Stimulated activated CD4-positive, alpha-beta T cell treated with anti-CD3 and anti-CD28 coated beads, Interleukin-15, amount 100 ng/mL, for 24 hours (primary cell): ENCODE results near the gene RTN4RL1.

Source experiments
- DNase-seq: peaks from one replicate; pipeline ENCODE4 v3.0.0-alpha.2; 2020

Gene RTN4RL1

DNA sequence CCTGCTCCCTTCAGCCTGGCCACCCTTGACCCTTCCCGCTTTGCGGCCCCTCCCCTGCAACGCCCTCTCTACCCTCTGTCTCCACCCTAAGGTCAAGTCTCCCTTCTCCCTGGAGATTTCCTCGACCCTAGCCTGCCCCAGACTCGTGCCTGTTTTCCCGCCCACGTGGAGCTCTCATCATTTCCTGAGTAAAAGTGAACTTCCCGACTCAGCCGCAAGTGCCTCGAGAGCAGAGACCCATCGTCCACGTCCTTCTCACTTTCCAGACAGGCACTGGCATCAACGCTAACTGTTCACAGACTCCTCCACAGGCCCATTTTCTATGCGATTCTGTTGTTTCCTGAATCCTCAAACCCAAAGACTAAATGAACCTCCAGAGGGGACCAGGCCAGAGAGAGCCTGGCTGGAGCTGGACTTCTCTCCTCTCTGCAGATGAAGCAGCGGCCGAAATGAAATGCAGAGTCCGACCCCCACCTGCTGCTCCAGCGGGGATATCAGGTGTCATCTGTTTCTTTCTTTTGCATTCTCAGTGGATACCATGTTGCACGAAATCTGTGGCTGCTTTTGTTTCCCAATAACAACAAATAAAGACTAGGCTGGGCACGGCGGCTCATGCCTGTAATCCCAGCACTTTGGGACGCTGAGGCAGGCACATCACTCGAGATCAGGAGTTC, 52.5 kb downstream of the RTN4RL1 start:
- peak; percentile 49 for DNase-seq

DNA sequence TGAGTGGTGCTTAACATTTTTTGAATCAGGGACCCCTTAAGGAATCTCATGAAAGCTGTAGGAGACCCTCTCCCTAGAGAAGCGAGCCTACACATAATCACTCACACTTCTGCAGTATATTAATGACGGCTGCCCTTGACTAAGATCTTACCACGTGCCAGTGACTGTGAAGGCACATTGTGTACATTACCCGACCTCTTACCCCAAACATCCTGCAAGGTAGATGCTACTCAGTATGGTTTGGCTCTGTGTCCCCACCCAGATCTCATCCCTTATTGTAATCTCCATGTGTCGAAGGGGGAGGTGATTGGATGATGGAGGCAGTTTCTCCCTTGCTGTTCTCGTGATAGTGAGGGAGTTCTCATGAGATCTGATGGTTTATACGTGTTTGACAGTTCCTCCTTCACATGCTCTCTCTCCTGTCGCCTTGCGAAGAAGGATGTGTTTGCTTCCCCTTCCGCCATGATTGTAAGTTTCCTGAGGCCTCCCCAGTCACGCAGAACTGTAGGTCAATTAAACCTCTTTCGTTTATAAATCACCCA, 54.2 kb downstream of the RTN4RL1 start:
- no peak for DNase-seq

GRCh38 chr17:1969712-1970111, 55.4 kb downstream of the RTN4RL1 start:
- no peak for DNase-seq

DNA sequence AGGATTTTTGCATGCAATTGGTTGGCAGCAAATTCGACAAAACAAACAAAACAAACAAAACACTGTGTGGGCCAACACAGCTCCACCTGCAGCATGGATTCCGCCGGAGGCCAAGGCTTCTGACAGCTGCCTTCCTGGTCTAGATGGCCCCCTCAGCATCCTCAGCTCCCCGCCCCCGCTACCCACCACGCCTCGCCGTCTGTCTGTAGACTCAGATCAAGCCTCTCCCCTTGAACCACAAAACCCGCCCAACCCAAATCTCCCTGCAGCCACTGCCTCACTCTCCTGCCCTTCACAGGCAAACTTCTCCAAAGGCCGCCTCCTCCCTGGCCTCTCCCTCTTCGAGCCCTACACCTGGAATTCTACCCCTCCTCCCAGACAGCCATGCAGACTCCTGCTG, 57.9 kb downstream of the RTN4RL1 start:
- DNase-seq, result peak; percentile 14

DNA sequence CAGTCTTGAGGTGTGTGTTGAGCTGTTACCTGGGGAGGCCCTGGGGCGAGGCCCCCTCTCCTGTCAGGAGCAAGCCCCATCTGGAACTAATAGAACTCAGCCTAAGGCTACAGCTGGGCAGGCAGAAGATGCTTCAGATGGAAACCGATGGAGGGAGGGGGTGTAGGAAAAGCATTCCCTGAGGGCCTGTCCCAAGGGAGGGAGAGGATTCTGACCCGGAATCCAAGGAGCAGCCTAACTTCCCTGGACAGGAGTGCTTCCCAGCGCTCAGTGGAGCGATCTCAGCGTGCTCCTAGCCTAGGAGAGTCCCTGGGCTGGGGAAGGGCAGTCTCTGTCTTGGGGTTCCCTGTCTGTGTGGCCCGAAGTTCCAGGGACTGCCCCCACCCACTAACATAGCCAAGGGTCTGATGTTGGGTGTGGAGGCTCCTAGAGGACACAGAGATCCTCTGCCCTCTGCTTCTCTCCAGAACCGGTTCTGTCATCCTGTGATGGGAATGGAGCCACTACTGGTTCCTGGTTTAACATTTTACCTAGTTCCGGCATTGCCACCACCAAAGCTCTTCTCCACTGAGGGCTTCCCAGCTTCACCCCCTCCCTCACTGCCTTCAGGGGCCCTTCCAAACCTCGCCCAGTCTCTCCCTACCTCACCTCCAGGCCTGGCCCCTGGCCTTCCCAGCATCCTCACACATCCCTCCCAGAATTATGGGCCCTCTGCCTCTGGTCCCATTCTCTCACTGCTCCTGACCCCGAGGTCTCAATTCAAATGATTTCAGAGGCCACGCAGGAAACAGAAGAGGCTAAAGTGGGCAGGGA, 58.7 kb downstream of the RTN4RL1 start:
- no peak for DNase-seq

DNA sequence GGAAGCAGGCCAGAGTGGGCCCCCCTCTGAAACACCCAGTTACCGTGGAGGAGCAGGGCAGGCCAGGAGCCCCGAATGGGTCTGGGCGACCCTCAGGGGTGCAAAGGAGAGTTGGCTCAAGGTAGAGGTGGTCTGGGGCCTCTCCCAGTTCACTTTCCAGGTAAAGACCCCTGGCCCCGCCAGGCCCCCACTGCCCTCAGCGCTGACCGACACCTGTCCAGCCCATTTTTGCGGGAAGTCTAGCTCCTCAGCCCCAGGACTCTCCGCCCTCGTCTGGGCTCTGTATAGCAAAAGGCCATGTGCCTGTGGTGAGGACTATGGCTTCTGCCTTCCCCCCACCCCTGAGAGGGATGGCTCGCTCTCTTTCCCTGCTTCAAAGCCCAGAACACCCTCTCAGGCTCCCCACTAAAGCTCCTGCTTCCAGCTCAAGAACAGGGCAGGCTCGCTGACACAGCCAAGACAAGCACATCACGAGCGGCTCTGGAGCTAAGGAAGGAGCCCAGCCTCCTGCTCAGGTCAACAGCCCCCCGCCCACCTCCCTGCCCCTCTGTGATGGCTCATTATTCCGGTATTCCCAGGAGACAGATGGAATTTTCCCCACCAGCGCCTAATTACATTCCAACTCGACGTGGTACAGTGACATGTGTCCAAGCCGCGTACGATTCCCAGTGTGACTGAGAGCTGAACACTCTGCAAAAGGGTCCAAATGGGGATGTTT, 59.4 kb downstream of the RTN4RL1 start:
- no peak for DNase-seq

- no peak for DNase-seq
Observed at GRCh38 chr17:1963250-1963649, 61.9 kb downstream of the RTN4RL1 start.

- no peak for DNase-seq
Observed at GRCh38 chr17:1961189-1961588, 63.9 kb downstream of the RTN4RL1 start.

DNA sequence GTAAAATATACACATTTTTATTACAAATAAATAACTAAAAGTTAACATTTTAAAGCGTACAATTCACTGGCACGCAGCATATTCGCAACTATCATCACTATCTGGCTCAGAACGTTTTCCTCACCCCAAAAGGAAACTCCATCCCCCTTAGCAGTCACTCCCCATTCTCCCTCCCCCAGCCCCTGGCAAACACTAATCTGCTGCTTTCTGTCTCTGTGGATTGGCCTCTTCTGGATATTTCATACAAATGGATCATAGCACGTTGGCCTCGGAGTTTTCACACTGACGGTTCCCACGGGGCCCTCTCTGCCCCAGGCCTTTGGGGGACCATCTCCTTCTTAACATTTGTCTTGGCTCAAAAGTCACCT, 64.6 kb downstream of the RTN4RL1 start:
- DNase-seq, result no peak

GRCh38 chr17:1959871-1960544, 65.1 kb downstream of the RTN4RL1 start:
- no peak for DNase-seq

DNA sequence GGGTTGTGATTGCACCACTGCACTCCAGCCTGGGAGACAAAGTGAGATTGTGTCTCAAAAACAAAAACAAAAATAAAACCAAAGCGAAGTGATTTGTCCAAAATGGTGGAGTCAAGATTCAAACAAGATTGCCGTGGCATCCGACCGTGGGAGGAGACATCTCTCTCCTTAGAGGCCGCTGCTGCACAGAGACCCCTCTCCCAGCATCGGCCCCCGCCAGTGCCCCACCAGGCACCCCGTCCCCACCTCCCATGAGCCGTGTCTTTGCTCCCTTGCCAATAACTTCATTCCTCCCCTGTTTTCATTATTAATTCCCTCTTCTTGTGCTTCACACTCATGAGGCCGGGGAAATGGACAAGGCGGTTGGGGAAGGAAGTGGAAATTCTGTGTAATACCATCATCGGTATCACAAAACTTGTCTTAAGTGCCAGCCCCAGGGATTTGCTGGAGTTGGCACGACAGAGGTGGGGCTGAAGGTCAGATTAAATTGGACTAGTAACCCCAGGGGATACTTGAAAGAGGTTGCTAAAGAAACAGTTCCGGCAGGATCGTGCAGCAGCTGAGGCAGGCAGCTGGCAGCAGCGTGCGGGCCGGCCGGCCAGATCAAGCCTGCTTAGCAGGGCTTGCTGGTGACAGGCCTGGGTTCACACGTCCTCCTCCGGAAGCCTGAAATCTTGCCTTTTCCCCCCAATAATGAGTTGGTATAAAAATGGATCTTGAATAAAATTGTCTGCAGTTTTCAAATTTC, 66.8 kb downstream of the RTN4RL1 start:
- DNase-seq, result no peak

DNA sequence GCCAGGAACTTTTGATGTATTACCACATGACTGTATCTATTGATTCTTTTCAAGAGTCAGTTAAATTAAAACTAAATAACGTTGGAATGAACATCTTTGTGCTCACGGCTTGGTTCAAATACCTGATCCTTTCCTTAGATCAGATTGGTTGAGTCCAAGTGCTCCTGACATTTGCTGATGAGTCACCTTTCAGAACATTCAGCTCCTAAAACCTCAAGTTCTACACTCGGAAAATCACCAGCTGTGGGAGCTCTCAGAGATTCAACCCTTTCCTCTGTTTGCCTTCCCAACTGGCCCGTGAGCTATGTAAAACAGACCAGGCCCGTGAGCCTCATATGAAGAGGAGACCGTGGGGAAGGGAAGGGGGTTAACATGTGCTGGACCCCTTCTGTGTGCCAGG, 68.1 kb downstream of the RTN4RL1 start:
- no peak for DNase-seq

GRCh38 chr17:1956134-1956533, 69.0 kb downstream of the RTN4RL1 start:
- DNase-seq, result no peak

DNA sequence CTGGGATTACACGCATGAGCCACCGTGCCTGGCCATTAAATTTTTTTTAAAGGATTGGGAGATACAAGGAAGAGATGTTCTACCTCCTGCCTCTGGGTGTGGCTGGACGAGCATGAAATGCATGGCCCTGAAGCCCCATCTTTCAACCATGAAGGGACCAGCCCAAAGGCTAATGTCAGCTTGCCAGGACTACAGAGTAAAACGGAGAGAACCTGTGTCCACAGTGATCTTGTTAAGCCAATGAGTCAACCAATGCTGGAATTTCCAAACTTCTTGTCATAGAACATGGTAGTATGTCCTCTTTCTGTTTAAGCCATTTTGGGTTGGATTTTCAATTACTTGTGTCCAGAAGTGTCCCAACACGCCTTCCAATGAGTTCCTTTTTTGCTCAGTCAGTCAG, 71.3 kb downstream of the RTN4RL1 start:
- no peak for DNase-seq

GRCh38 chr17:1951920-1952319, 73.2 kb downstream of the RTN4RL1 start:
- no peak for DNase-seq

- no peak for DNase-seq
Observed at GRCh38 chr17:1949754-1950153, 75.4 kb downstream of the RTN4RL1 start.

DNA sequence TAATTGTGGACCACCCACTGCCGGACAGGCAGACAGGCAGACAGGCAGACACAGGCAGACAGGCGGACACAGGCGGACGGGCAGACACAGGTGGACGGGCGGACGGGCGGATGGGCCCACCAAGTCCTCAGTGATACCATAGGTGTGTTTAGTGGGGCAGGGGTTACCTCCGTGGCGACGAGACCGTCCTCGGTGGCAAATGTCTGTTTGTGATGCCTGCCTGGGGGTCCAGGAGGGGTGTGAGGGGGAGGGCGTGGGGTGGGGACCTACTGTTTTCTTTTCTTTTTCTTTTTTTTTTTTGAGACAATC, 76.7 kb downstream of the RTN4RL1 start:
- no peak for DNase-seq

DNA sequence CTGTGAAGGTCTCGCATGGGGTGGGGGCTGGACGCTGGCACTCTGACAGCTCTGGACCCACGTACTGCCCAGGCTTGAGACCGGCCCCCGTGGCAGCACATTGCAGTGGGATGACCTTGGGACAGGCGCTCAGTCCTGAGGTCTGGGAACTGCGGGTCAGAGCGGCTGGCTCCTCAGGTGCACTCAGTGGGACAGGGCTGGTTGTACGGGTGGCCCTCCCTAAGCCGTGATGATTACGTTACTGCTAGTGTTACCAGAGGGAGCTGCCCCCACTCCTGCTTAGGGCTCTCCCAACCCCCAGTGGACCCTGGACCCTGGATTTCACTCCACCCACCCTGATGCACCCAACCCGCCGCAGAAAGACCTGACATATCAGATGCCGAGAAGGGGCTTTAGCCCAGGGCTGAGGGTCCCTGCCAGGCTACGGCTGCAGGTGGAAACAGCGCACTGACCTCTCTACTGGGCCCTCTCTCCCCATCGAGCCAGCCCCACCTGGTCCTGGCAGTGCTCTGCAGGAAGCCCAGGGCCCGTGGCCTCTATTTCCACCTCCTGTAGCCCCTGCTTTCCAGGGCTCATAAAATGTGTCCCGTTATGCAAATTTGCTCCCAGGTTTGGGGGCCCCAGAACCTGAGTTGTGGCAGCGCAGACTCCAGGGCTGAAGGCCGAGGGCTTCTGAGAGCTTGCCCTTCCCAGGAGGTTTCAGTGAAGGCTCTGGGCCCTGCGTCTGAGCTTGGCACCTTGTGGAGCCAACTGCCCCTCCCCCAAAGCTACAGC, 77.2 kb downstream of the RTN4RL1 start:
- DNase-seq, result no peak

GRCh38 chr17:1947229-1947742, 77.8 kb downstream of the RTN4RL1 start:
- DNase-seq, result no peak

DNA sequence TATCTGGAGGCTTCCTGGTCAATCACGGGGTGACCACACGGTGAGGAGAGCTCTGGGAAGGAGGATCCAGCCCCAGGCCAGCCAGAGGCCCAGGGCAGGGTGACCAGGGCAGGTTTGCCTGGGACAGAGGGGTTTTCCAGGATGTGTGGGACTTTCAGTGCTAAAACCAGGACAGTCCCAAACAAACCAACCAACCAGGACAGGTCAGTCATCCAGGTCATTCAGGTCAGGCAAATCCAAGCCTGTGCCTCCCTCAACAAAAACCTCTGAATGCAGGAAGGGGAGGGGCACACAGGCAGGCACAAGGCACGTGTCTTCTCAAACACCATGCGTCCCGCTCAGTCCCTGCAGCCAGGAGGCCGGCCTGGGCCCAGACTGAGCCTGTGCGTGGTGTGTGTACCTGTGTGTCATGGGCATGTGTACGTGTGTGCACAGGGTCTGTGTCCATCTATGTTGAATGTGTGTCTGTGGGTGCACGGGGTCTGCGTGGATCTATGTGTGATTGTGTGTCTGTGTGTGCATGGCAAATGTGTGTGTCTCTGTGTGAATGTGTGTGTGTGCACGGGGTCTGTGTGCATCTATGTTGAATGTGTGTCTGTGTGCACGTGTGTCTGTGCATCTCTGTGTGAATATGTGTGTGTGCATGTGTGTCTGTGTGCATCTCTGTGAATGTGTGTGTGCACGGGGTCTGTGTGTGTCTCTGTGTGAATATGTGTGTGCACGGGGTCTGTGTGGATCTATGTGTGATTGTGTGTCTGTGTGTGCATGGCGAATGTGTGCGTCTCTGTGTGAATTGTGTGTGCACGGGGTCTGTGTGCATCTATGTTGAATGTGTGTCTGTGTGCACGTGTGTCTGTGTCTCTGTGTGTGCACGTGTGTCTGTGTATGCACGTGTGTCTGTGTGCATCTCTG, 78.9 kb downstream of the RTN4RL1 start:
- no peak for DNase-seq
